ENCODE data around the gene COX19.

Gene COX19

DNA sequence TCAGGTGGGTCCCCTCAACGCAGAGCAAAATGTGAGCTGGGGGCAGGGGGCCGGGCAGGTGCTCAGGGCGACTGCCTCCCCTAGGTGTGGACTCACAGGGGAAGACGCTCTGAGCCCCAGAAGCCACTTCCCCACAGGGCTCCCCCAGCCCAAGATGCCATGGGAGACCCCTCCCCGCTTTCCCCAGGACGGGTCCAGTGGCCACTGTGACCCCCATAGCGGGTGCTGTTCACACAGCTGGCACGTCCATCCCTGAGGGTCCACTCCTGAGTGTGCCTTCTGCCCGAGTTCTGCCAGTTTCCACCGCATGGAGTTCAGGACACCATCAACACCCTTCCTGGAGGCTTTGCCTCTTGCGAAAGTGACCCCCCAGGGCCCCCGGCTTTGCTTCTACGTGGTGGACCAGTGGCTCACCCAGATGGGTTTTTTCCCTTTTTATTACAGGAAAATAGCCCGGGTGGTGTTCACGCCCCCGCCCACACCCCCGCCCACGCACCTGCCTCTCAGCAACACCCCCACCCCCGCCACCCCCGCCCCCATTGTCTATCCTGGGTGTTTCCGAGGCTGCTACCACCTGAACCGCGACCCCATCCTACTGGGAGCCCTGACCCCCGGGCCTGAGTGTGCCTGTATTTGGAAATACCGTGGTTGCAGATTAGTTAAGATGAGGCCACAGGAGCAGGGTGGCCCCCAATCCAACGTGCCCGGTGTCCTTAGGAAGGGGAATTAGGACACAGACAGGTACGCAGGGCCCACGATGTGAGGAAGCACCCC lies 52.8 kb downstream of the COX19 start:
- Mint-ChIP-seq H3K4me3 (peak overlapping the region; percentile 86 to 89), H3K9me3 (no peaks in the 10 kb centered on the region), H3K4me1 (peaks cover 39 to 61% of the 10 kb centered on the region in 2 donors), H3K36me3 (peaks cover 22 to 45% of the 10 kb centered on the region in 2 donors), H3K27ac (peak overlapping the region; percentile 98), H3K27me3 (no peaks in the 10 kb centered on the region)
- no peak for DNase-seq
- ATAC-seq (replicated peaks): peak; percentile 11 to 12

DNA sequence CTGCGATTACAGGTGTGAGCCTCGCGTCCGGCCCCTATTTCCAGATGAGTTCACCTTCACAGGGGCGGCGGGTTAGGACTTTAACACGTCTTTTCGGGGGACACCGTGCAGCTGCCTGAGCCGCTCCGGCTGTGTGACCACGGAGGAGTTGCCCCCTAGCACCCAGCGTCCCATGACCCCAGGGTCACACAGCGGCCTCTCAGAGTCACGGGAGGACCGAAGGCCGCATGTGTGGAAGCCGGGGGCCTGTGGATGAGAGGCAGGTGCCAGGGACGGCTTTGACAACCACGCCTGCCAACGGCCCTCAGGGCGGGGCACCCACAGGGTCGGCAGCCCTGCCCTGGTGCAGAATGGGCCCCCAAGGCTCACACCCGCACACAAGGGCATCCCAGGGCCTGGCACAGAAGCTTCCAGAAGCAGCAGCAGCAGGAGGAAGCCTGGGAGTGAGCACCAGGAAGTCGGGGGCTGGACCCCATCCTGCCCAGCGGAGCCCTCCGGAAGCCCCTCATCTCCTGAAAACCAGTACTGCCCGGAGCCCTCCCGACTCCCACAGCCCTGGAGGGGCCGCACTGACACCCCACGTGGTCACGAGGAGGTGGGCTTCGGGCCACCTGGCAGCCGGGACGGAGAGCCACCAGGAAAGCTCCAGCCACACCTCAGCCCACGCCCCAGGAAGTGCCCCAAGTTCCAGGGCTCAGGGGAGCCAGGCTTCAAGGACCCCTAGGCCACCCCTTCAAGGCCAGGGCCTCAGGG lies 53.6 kb downstream of the COX19 start:
- H3K4me3 Mint-ChIP-seq: peak overlapping the region; percentile 44 to 86

DNA sequence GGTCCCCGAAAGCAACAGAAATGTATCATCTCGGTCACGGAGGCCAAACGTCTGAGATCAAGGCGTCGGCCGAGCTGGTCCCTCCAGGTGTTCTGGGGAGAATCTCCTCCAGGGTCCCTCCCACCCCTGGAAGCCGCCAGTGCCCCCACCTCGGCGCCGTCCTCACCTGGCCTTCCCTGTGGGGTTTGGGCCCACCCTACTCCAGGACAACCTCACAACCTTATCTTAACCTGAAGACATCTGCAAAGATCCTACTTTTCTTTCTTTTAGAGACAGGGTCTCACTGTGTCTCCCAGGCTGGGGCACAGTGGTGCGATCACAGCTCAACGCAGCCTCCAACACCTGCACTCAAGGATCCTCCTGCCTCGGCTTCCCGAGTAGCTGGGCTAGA lies 54.3 kb downstream of the COX19 start:
- DNase-seq: no peak
- Mint-ChIP-seq H3K9me3 (no peaks in the 10 kb centered on the region), H3K4me1 (peaks cover 34 to 53% of the 10 kb centered on the region in 2 donors), H3K36me3 (peaks cover 20 to 45% of the 10 kb centered on the region in 2 donors), H3K4me3 (no peak overlapping the region), H3K27me3 (no peaks in the 10 kb centered on the region), H3K27ac (peak overlapping the region; percentile 89)
- ATAC-seq (replicated peaks): no peak

More for the DNA sequence above, 53.6 kb downstream of the COX19 start:
- Mint-ChIP-seq H3K9me3 (no peaks in the 10 kb centered on the region), H3K4me1 (peaks cover 34 to 54% of the 10 kb centered on the region in 2 donors), H3K36me3 (peaks cover 18 to 38% of the 10 kb centered on the region in 2 donors), H3K27me3 (no peaks in the 10 kb centered on the region), H3K27ac (peak overlapping the region; percentile 89)
- DNase-seq: no peak
- no peak for ATAC-seq (replicated peaks)

DNA sequence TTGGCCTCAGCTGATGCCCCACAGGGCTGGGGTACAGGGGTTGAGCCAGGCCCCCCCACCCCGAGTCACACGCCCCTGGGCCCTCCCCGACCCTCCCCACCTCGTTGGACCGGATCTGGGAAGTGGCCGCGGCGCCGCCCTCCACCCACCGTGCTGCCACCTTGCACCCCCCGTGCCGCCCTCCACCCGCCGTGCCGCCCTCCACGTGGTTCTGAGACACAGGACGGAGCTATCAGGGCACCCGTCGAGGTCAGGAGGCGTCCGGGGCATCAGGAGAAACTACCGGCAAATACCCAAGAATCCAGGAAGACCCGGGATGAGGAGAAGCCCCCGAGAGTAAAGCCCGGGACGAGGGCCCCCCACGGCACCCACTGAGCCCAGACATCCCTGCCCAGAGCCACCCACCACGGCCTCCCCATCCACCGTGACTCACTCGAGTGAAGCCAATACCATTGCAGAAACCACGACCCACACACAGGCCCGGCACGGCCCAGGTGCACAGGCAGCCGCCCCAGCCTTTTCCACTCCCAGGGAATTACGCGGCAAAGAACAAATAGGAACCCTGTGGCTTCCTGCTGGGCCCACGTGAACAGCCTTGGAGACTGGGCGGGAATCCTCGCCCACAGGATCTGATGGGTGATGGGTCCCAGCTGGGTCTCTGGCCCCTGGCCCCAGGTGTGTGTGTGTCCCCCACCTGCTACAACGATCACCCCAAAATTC lies 54.8 kb downstream of the COX19 start:
- Mint-ChIP-seq H3K36me3 (peaks cover 20 to 47% of the 10 kb centered on the region in 2 donors), H3K27me3 (no peaks in the 10 kb centered on the region), H3K4me3 (no peak overlapping the region), H3K4me1 (peaks cover 31 to 49% of the 10 kb centered on the region in 2 donors), H3K27ac (peak overlapping the region; percentile 89), H3K9me3 (no peaks in the 10 kb centered on the region)
- ATAC-seq (replicated peaks) (no peak), DNase-seq (no peak)

DNA sequence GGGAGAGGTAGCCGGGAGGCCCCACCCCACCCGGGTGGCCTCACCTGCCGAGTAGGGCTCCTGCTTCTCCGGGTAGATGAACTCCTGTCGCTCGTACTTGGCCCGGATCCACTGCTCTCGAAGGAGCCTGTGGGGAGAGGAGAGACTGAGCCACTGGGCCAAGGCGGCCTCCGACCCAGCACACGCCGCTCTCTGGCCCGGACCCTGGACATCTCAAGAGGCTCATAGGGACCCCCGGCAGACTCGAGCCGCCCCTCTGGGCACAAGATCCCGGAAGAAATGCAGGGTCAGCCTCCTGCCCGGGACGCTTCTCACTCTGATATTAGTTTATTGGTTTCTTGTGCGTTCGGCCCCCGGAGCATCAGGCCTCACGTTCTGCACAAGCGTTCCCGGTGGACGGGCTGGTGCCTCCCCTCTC lies 55.4 kb downstream of the COX19 start:
- peaks cover 29 to 43% of the 10 kb centered on the region in 2 donors for H3K4me1 Mint-ChIP-seq
- DNase-seq: no peak

DNA sequence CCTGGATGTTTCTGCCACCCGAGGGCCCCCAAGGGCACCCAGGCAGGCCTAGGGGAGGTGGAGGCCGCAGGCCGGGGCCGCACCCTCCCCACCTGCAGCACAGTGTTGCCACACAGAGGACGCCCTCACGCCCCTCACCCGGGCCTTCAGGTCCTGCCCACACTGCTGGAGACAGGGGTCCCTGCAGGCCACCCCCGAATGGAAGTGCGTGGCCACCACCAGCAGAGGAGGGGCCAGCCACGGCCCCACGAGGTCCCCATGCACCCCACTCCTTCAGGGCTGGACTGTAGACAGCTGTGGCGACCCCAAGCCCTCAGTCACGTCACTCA lies 56.3 kb downstream of the COX19 start:
- DNase-seq (no peak), ATAC-seq (replicated peaks) (no peak)
- Mint-ChIP-seq H3K9me3 (no peaks in the 10 kb centered on the region), H3K36me3 (peaks cover 19 to 42% of the 10 kb centered on the region in 2 donors), H3K4me3 (no peak overlapping the region), H3K27me3 (no peaks in the 10 kb centered on the region), H3K27ac (no peak overlapping the region), H3K4me1 (peaks cover 22 to 35% of the 10 kb centered on the region in 2 donors)

More for the DNA sequence above, 55.4 kb downstream of the COX19 start:
- Mint-ChIP-seq H3K9me3 (no peaks in the 10 kb centered on the region), H3K27ac (no peak overlapping the region), H3K36me3 (peaks cover 19 to 48% of the 10 kb centered on the region in 2 donors), H3K27me3 (no peaks in the 10 kb centered on the region), H3K4me3 (no peak overlapping the region)
- no peak for ATAC-seq (replicated peaks)

DNA sequence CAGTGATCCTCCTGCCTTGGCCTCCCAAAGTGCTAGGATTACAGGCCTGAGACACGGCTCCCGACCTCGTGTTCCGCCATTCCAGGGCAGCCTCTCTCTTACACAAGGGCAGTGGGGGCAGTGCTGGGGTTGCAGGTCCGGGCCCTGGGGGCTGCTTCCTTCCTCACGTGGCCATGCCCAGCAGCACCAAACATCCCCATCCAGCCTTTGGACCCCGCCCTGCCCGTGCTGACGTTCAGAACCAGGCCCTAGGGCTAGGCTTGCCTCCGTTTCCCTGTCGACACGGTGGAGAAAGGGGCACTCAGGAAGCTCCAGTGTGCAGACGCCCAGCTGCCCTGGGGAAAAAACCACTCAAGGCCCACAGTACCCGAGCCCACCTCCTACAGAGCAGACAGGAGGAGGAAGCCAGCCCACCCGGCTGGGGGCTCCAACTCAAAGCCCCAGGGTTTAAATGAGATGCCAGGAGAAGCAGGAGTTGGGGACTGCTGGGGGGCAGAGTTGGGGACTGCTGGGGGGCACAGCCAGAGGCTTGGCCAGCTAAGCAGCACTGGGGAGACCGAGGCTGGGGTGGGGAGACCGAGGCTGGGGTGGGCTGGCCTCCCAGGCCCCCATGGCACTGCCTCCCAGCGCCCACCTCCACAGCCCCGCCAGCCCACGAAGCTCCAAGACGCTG lies 56.8 kb downstream of the COX19 start:
- Mint-ChIP-seq H3K4me3 (no peak overlapping the region), H3K4me1 (peaks cover 22 to 32% of the 10 kb centered on the region in 2 donors), H3K9me3 (no peaks in the 10 kb centered on the region), H3K27ac (no peak overlapping the region), H3K36me3 (peaks cover 19 to 43% of the 10 kb centered on the region in 2 donors), H3K27me3 (no peaks in the 10 kb centered on the region)
- ATAC-seq (replicated peaks) (no peak), DNase-seq (no peak)

DNA sequence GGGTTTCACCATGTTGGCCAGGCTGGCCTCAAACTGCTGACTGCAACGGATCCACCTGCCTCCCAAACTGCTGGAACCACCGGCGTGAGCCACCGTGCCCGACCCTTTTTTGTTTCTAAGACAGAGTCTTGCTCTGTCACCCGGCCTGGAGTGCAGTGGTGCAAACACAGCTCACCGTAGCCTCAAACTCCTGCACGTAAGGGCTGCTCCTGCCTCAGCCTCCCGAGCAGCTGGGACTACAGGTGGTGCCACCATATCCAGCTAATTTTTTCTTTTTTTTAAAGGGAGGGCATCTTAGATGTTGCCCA lies 57.3 kb downstream of the COX19 start:
- no peak overlapping the region for H3K4me3 Mint-ChIP-seq
- no peaks in the 10 kb centered on the region for H3K27me3 Mint-ChIP-seq
- H3K9me3 Mint-ChIP-seq: no peaks in the 10 kb centered on the region
- ATAC-seq (replicated peaks) (no peak), DNase-seq (no peak)
- peaks cover 17 to 27% of the 10 kb centered on the region in 2 donors for H3K4me1 Mint-ChIP-seq
- H3K27ac Mint-ChIP-seq: no peak overlapping the region
- H3K36me3 Mint-ChIP-seq: peaks cover 19 to 47% of the 10 kb centered on the region in 2 donors

DNA sequence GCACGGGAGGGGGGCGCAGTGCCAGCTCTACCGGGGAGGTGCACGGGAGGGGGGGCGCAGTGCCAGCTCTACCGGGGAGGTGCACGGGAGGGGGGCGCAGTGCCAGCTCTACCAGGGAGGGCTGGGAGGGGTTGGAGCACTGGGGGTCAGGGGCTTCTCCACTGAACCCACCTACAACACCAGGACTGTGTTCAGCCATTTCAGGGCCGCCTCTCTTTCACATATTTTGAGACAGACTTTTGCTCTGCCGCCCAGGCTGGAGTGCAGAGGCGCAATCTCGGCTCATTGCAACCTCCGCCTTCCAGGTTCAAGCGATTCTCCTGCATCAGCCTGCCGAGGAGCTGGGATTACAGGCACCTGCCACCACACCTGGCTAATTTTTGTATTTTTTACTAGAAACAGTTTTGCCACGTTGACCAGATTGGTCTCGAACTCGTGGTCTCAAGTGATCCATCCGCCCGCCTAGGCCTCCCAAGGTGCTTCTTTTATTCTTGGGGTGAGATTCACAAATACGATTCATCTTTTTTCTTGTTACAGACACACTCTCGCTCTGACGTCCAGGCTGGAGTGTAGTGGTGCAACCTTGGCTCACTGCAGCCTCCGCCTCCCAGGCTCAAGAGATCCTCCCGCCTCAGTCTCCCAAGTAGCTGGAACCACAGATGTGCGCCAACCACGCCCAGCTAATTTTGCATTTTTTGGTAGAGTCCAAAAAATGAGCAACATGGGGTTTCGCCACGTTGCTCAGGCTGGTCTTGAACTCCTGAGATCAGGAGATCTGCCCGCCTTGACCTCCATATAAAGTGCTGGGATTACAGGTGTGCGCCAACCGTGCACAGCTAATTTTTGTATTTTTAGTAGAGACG lies 57.9 kb downstream of the COX19 start:
- peaks cover 15 to 21% of the 10 kb centered on the region in 2 donors for H3K4me1 Mint-ChIP-seq
- H3K27me3 Mint-ChIP-seq: no peaks in the 10 kb centered on the region
- peaks cover 19 to 47% of the 10 kb centered on the region in 2 donors for H3K36me3 Mint-ChIP-seq
- H3K4me3 Mint-ChIP-seq: no peak overlapping the region
- DNase-seq (no peak), ATAC-seq (replicated peaks) (no peak)
- H3K9me3 Mint-ChIP-seq: no peaks in the 10 kb centered on the region
- H3K27ac Mint-ChIP-seq: no peak overlapping the region

DNA sequence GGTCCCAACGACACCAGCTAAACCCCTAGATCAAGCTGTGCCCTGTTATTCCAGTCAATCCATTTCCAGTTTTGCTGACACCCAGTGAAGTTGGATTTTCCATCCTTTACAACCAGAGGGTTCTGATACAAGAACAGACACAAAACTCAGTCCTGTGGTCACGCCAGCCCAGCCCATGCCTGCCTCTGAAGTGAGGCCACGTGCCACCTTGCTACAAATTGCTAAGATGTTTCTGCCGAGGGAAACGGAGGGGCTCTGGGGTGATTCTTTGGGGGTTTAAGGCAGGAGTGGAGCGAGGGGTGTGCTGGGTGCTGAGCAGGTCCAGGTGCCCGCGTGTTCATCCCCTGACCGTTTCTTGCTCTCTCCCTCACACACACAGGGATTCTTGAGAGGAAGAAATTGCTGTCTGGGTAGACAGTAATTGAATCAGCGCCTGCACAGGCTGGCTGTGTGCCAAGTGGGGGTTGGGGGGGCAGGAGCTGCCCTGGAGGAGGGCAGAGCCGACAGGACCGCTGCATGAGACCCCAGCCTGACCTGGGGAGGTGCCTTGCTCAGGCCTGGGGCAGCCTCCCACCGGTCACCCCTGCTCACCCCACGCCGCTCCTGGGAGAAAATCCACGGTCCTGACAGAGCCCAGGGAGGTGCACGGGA lies 58.9 kb downstream of the COX19 start:
- Mint-ChIP-seq H3K27me3 (no peaks in the 10 kb centered on the region), H3K9me3 (no peaks in the 10 kb centered on the region), H3K4me1 (peaks cover 10 to 14% of the 10 kb centered on the region in 2 donors), H3K4me3 (no peak overlapping the region), H3K27ac (no peak overlapping the region), H3K36me3 (peaks cover 19 to 46% of the 10 kb centered on the region in 2 donors)
- no peak for DNase-seq
- ATAC-seq (replicated peaks): no peak

All from stimulated activated naive B cell treated with anti-CD40 and anti-IgM and Interleukin-4, amounts not matched to agents 10 μg/mL and 1 μg/mL and 100 μg/mL, for 72 hours (primary cell).